Ramos (cell line): ENCODE results near the gene FKRP.
"Not testable (repeated sequence)": the region's sequence is repeated elsewhere in the genome, so short reads cannot be mapped to it uniquely, and the experiment has no call there.

ENCODE experiments used
- in situ Hi-C: fragments of 300-500 bp; cut with MboI; formaldehyde crosslinking; loops from one replicate; pipeline ENCODE4 v1.14.3; 2022; ENCODE audit warnings: low sequenced_read_pairs; ENCODE audit not compliant: unreplicated experiment

The FKRP gene

GRCh38 chr19:46755077-46755852 lies 9.4 kb downstream of the FKRP start:
- in situ Hi-C loops, result no loop called here

- in situ Hi-C loops, result no loop called here
Measured at GRCh38 chr19:46755853-46756543, 10.1 kb downstream of the FKRP start.

- in situ Hi-C loops, result no loop called here
Measured at GRCh38 chr19:46756544-46756888, 10.7 kb downstream of the FKRP start.

- in situ Hi-C loops, result no loop called here
Measured at GRCh38 chr19:46759206-46759605, 13.3 kb downstream of the FKRP start.

GRCh38 chr19:46759817-46760333 lies 14.0 kb downstream of the FKRP start:
- in situ Hi-C loops, result no loop called here

- in situ Hi-C loops, result no loop called here
Measured at GRCh38 chr19:46760363-46760762, 14.5 kb downstream of the FKRP start.

- in situ Hi-C loops, result not testable (repeated sequence)
Measured at GRCh38 chr19:46760897-46761296, 15.0 kb downstream of the FKRP start.

- in situ Hi-C loops, result no loop called here
Measured at GRCh38 chr19:46761418-46761831, 15.6 kb downstream of the FKRP start.

GRCh38 chr19:46762245-46762890 lies 16.5 kb downstream of the FKRP start:
- in situ Hi-C loops, result no loop called here

- in situ Hi-C loops, result no loop called here
Measured at GRCh38 chr19:46764817-46765291, 19.0 kb downstream of the FKRP start.

- in situ Hi-C loops, result no loop called here
Measured at GRCh38 chr19:46766569-46767317, 20.9 kb downstream of the FKRP start.

- in situ Hi-C loops, result not testable (repeated sequence)
Measured at GRCh38 chr19:46768746-46769145, 22.9 kb downstream of the FKRP start.

- in situ Hi-C loops, result no loop called here
Measured at GRCh38 chr19:46772170-46773017, 26.5 kb downstream of the FKRP start.

GRCh38 chr19:46773018-46773399 lies 27.2 kb downstream of the FKRP start:
- in situ Hi-C loops, result no loop called here

GRCh38 chr19:46775642-46776258 lies 29.9 kb downstream of the FKRP start:
- in situ Hi-C loops, result no loop called here

- in situ Hi-C loops, result no loop called here
Measured at GRCh38 chr19:46776927-46777911, 31.4 kb downstream of the FKRP start.

GRCh38 chr19:46777956-46778645 lies 32.2 kb downstream of the FKRP start:
- in situ Hi-C loops, result not testable (repeated sequence)
